ENCODE data around the gene CEP131. TPM values are rescaled to one million over a fixed set of nuclear protein-coding genes. Genes with fewer than 3 reads are reported as not detected.

CEP131 gene
- total and polyA plus RNA-seq, 5 donors from 2014 or later: 1.4 to 9.9 (median 2.0) TPM

DNA sequence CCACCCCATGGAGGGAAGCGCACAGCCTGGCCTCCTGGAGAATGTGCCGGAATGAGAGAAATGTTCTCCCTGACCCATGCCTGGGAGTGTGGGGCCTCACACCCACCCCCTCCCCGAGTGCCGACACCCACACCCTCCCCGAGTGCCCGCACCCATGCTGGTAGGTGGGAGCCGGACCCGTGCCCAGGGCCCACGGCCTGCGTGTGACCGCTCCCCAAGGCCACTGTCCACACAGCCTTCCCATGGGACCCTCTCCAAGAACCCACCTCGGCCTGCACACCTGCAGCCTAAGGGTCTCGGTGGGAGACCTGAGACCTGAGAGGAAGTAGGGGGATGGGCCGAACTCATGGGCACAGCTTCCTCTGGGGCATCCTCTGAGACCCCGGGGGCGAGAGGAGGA lies 60.8 kb downstream of the CEP131 start:
- Histone ChIP-seq H3K27me3 (ENCODE audit: control insufficient read depth, insufficient read depth, low read length) (no peaks in the 10 kb centered on the region), H3K9me3 (ENCODE audit: control insufficient read depth in 2 of 2, low read length in 2 of 2) (no peaks in the 10 kb centered on the region), H3K27ac (ENCODE audit: insufficient read depth, low read length, poor library complexity, severe bottlenecking) (no peak overlapping the region), H3K36me3 (ENCODE audit: control insufficient read depth, insufficient read depth, low read length) (no peaks in the 10 kb centered on the region), H3K4me3 (ENCODE audit: low read depth, low read length) (no peak overlapping the region), H3K4me1 (ENCODE audit: control insufficient read depth, insufficient read depth, low read length, poor library complexity, severe bottlenecking) (peaks cover 10% of the 10 kb centered on the region)
- no peak overlapping the region for H3K27ac Mint-ChIP-seq
- no peaks in the 10 kb centered on the region for H3K36me3 Mint-ChIP-seq
- H3K9me3 Mint-ChIP-seq: peaks cover 0 to 2% (median 0%) of the 10 kb centered on the region in 7 donors
- no peak for ATAC-seq (ENCODE audit: low read depth in 2 of 2)
- peaks cover 18% of the 10 kb centered on the region for H3K27me3 Mint-ChIP-seq
- DNase-seq: no peak
- H3K4me1 Mint-ChIP-seq: peaks cover 0 to 2% (median 0%) of the 10 kb centered on the region in 4 donors
- H3K4me3 Mint-ChIP-seq: no peak overlapping the region

- Mint-ChIP-seq H3K27ac (no peak overlapping the region), H3K4me1 (peaks cover 0 to 2% (median 0%) of the 10 kb centered on the region in 4 donors), H3K36me3 (no peaks in the 10 kb centered on the region), H3K9me3 (peaks cover 0 to 2% (median 0%) of the 10 kb centered on the region in 7 donors), H3K27me3 (peaks cover 16% of the 10 kb centered on the region), H3K4me3 (no peak overlapping the region)
- no peak for DNase-seq
- Histone ChIP-seq H3K36me3 (ENCODE audit: control insufficient read depth, insufficient read depth, low read length) (no peaks in the 10 kb centered on the region), H3K4me1 (ENCODE audit: control insufficient read depth, insufficient read depth, low read length, poor library complexity, severe bottlenecking) (peaks cover 10% of the 10 kb centered on the region), H3K9me3 (ENCODE audit: control insufficient read depth in 2 of 2, low read length in 2 of 2) (no peaks in the 10 kb centered on the region), H3K27ac (ENCODE audit: insufficient read depth, low read length, poor library complexity, severe bottlenecking) (no peak overlapping the region), H3K27me3 (ENCODE audit: control insufficient read depth, insufficient read depth, low read length) (no peaks in the 10 kb centered on the region), H3K4me3 (ENCODE audit: low read depth, low read length) (no peak overlapping the region)
- no peak for ATAC-seq (ENCODE audit: low read depth in 2 of 2)
Measured at GRCh38 chr17:81161536-81161935, 61.2 kb downstream of the CEP131 start.

DNA sequence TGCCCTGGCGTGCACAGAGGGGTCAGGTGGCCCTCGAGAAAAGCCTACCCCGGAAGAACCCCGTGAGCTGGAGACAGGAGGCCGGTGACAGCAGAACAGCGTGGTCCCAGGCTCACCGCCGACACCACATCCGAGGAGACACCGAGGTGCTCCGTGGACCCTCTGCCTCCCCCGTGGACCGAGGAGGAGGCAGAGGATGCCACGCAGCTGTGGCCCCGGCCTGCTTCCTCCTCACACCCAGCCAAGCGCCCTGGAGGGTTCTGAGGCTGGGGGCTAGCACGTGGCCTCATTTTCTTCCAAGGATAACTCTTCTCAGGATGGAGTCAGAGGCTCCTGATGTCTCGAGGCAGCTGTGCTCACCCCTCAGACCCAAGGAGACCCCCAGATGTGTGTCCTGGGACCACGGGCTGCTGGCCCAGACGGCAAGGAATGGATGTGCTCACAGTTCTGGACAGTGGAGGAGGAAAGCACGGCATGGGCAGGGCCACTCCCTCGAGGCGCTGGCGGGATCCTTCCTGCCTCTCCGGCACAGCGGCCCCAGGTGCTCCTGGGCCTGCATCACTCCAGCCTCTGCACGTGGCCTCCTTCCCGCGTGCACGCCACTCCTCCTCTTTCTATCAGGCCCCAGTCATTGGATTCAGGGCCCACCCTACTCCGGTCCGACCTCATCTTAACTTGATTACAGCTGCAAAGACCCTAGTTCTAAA lies 61.9 kb downstream of the CEP131 start:
- DNase-seq (no peak), ATAC-seq (ENCODE audit: low read depth in 2 of 2) (no peak)
- Histone ChIP-seq H3K27ac (ENCODE audit: insufficient read depth, low read length, poor library complexity, severe bottlenecking) (no peak overlapping the region), H3K4me3 (ENCODE audit: low read depth, low read length) (no peak overlapping the region), H3K27me3 (ENCODE audit: control insufficient read depth, insufficient read depth, low read length) (no peaks in the 10 kb centered on the region), H3K4me1 (ENCODE audit: control insufficient read depth, insufficient read depth, low read length, poor library complexity, severe bottlenecking) (peaks cover 10% of the 10 kb centered on the region), H3K36me3 (ENCODE audit: control insufficient read depth, insufficient read depth, low read length) (no peaks in the 10 kb centered on the region), H3K9me3 (ENCODE audit: control insufficient read depth in 2 of 2, low read length in 2 of 2) (no peaks in the 10 kb centered on the region)
- Mint-ChIP-seq H3K4me3 (peak overlapping the region in 1 of 4 donors; percentile 41), H3K4me1 (peaks cover 0 to 2% (median 0%) of the 10 kb centered on the region in 4 donors), H3K9me3 (peaks cover 0 to 2% (median 0%) of the 10 kb centered on the region in 7 donors), H3K27me3 (peaks cover 16% of the 10 kb centered on the region), H3K36me3 (no peaks in the 10 kb centered on the region), H3K27ac (no peak overlapping the region)

DNA sequence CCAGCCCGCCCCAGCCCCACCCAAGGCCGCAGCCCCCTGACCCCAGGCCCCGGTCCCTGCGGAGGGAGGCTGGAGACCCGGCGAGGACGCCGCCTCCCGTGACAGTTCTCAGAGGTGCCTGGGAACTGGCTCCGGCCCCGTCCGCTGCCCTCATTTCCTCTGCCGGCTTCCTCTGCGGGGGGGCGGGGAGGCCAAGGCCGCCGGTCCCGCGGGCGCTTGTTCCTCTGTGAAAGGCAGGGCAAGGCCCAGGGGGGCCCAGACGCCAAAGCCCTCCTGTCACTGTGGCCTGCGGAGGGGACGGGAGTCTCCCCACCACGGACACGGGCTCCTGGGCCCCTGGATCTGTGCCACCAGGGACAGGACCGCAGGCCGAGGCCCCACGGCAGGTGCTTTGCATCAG lies 62.5 kb downstream of the CEP131 start:
- no peaks in the 10 kb centered on the region for H3K36me3 ChIP-seq (ENCODE audit: control insufficient read depth, insufficient read depth, low read length)
- no peaks in the 10 kb centered on the region for H3K27me3 ChIP-seq (ENCODE audit: control insufficient read depth, insufficient read depth, low read length)
- H3K4me3 Mint-ChIP-seq: peak overlapping the region in 1 of 4 donors; percentile 16
- H3K4me1 ChIP-seq (ENCODE audit: control insufficient read depth, insufficient read depth, low read length, poor library complexity, severe bottlenecking): peaks cover 5% of the 10 kb centered on the region
- H3K4me3 ChIP-seq (ENCODE audit: low read depth, low read length): no peak overlapping the region
- no peaks in the 10 kb centered on the region for H3K9me3 ChIP-seq (ENCODE audit: control insufficient read depth in 2 of 2, low read length in 2 of 2)
- peaks cover 0 to 2% (median 0%) of the 10 kb centered on the region in 4 donors for H3K4me1 Mint-ChIP-seq
- DNase-seq: peak in 1 of 3 donors; percentile 8
- ATAC-seq (ENCODE audit: low read depth in 2 of 2): peak in 1 of 2 donors; percentile 29
- H3K27ac ChIP-seq (ENCODE audit: insufficient read depth, low read length, poor library complexity, severe bottlenecking): no peak overlapping the region
- H3K27me3 Mint-ChIP-seq: peaks cover 13% of the 10 kb centered on the region
- no peaks in the 10 kb centered on the region for H3K36me3 Mint-ChIP-seq
- H3K27ac Mint-ChIP-seq: no peak overlapping the region
- H3K9me3 Mint-ChIP-seq: peaks cover 0 to 2% (median 0%) of the 10 kb centered on the region in 7 donors

DNA sequence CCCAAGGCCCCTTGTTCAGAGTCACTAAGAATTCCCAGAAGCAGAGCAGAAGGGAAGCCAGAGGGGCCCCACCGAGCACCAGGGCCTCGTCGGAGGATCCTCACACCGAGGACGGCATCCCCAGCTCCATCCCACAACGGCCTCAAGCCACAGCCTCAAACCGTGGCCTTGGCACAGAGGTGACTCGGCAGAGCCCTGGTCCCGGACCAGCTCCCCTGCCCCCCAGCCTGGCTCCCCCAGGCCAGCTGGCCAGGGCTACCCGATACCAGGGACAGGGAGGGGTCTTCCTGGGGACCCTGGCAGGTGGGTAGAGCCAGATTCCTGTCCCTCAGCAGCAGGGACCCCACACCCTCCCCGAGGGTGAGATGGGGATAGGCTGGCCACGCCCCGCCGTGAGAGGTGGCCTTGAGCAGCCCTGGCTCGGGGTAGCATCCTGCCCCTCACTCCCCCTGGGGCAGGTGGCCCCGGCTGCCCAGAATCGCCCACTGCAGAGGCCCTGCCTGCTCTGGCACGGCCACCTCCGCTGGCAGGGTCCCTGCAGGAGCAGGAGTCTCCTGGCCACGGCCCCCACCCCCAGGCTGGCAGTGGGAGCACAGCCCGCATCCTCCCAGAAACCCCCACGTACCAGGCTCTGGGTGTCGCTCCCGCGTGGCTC lies 63.0 kb downstream of the CEP131 start:
- no peaks in the 10 kb centered on the region for H3K9me3 ChIP-seq (ENCODE audit: control insufficient read depth in 2 of 2, low read length in 2 of 2)
- no peaks in the 10 kb centered on the region for H3K36me3 Mint-ChIP-seq
- peaks cover 11% of the 10 kb centered on the region for H3K27me3 Mint-ChIP-seq
- peaks cover 0 to 2% (median 0%) of the 10 kb centered on the region in 4 donors for H3K4me1 Mint-ChIP-seq
- no peak for DNase-seq
- no peaks in the 10 kb centered on the region for H3K27me3 ChIP-seq (ENCODE audit: control insufficient read depth, insufficient read depth, low read length)
- H3K27ac Mint-ChIP-seq: no peak overlapping the region
- peaks cover 5% of the 10 kb centered on the region for H3K4me1 ChIP-seq (ENCODE audit: control insufficient read depth, insufficient read depth, low read length, poor library complexity, severe bottlenecking)
- H3K27ac ChIP-seq (ENCODE audit: insufficient read depth, low read length, poor library complexity, severe bottlenecking): no peak overlapping the region
- no peaks in the 10 kb centered on the region for H3K36me3 ChIP-seq (ENCODE audit: control insufficient read depth, insufficient read depth, low read length)
- no peak for ATAC-seq (ENCODE audit: low read depth in 2 of 2)
- no peak overlapping the region for H3K4me3 Mint-ChIP-seq
- H3K9me3 Mint-ChIP-seq: peaks cover 0 to 2% (median 0%) of the 10 kb centered on the region in 7 donors
- no peak overlapping the region for H3K4me3 ChIP-seq (ENCODE audit: low read depth, low read length)

DNA sequence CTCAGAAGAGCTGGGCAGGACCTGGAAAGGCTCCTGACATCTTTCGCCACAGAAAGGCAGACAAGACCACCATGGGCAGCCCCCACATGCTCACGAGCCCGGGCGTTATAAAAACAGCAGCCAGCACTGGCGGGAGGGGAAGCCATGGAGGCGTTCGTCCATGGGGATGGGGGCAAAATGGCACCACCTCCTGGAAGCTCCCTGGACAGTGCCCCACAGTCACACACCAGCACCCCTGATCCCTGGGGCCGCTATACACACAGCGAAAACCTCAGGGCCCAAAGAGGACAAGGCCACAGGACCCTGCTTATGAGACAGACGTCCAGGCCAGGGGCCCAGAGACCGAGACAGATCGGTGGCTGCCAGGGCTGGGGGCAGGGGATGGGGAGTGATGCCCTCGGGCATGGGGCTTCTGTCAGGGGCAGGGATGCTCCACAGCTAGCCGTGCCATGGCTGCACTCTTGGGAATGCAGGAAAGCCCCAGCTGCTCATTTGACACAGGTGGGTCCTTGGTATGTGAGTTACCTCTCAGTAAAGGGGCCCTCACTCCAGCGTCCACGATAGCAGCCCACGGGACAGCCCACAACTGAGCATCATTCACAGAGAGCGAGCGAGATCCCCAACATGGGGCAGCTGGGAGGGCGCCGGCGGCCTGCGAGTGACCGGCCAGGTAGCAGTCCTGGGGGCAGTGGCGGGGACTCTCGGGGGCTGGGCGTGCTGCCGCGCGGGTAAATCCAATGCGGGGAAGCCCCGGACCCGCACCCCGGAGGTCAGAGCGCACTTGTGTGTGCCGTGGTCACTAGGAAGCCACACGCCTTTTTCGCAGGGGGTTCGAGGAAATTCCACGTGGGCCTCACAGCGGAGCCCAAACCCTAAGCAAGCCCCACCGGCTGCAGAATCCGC lies 63.8 kb downstream of the CEP131 start:
- Histone ChIP-seq H3K9me3 (ENCODE audit: control insufficient read depth in 2 of 2, low read length in 2 of 2) (no peaks in the 10 kb centered on the region), H3K4me3 (ENCODE audit: low read depth, low read length) (no peak overlapping the region), H3K27ac (ENCODE audit: insufficient read depth, low read length, poor library complexity, severe bottlenecking) (no peak overlapping the region), H3K4me1 (ENCODE audit: control insufficient read depth, insufficient read depth, low read length, poor library complexity, severe bottlenecking) (peaks cover 5% of the 10 kb centered on the region), H3K27me3 (ENCODE audit: control insufficient read depth, insufficient read depth, low read length) (no peaks in the 10 kb centered on the region), H3K36me3 (ENCODE audit: control insufficient read depth, insufficient read depth, low read length) (no peaks in the 10 kb centered on the region)
- DNase-seq: no peak
- no peaks in the 10 kb centered on the region for H3K4me1 Mint-ChIP-seq
- H3K4me3 Mint-ChIP-seq: no peak overlapping the region
- H3K27ac Mint-ChIP-seq: no peak overlapping the region
- H3K36me3 Mint-ChIP-seq: no peaks in the 10 kb centered on the region
- ATAC-seq (ENCODE audit: low read depth in 2 of 2): no peak
- peaks cover 0 to 2% (median 0%) of the 10 kb centered on the region in 7 donors for H3K9me3 Mint-ChIP-seq
- H3K27me3 Mint-ChIP-seq: peaks cover 4% of the 10 kb centered on the region

DNA sequence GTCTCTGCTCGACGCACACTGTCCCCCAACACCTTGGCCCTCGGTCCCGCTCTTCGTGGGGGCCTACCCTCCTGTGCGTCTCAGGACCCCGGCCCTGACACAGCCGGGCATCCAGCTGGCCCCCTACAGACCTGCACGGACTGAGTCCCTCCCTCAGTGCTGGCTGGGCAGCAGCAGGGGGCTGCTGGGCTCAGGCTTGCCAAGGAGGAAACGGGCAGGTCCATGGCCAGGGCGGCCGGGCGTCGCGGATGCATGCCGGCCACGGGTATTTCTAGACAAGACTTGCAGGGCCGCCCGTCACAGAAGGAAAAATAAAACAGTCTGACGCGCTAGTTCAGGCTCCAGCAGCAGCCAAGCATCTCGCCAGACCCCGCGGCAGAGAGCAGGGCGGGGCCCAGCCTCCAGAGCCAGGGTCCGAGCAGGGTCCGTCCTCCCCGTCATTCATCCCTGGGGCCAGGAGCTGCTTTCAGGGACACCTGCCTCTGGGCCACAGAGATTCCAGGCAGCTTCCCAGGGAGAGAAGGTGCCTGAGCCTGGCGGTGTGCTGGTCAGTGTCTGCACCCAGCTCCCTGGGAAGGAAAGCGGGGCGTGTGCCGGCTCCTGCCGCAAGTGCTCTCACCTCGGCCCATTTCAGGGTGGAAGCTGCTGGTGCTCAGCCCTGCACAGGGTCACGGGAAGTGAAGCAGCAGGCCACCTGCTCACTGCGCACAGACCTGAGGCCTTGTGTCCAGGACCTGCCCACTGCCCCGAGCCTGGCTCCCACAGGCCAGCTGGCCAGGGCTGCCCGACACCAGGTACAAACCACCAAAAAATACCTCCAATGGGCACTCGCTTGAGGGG lies 64.7 kb downstream of the CEP131 start:
- Mint-ChIP-seq H3K4me3 (no peak overlapping the region), H3K9me3 (peaks cover 0 to 2% (median 0%) of the 10 kb centered on the region in 7 donors), H3K27me3 (peaks cover 4% of the 10 kb centered on the region), H3K27ac (no peak overlapping the region), H3K36me3 (no peaks in the 10 kb centered on the region), H3K4me1 (no peaks in the 10 kb centered on the region)
- no peaks in the 10 kb centered on the region for H3K36me3 ChIP-seq (ENCODE audit: control insufficient read depth, insufficient read depth, low read length)
- H3K4me3 ChIP-seq (ENCODE audit: low read depth, low read length): no peak overlapping the region
- H3K4me1 ChIP-seq (ENCODE audit: control insufficient read depth, insufficient read depth, low read length, poor library complexity, severe bottlenecking): peaks cover 5% of the 10 kb centered on the region
- no peaks in the 10 kb centered on the region for H3K9me3 ChIP-seq (ENCODE audit: control insufficient read depth in 2 of 2, low read length in 2 of 2)
- no peak for DNase-seq
- no peak for ATAC-seq (ENCODE audit: low read depth in 2 of 2)
- no peaks in the 10 kb centered on the region for H3K27me3 ChIP-seq (ENCODE audit: control insufficient read depth, insufficient read depth, low read length)
- H3K27ac ChIP-seq (ENCODE audit: insufficient read depth, low read length, poor library complexity, severe bottlenecking): no peak overlapping the region
